ENCODE results near the gene OPN4. TPM values are rescaled to one million over a fixed set of nuclear protein-coding genes. Genes with fewer than 3 reads are reported as not detected.

OPN4 gene
- total RNA-seq, 2 donors from 2014 or later, result not detected

GRCh38 chr10:86655596-86655995 lies 1.2 kb downstream of the OPN4 start:
- Mint-ChIP-seq H3K36me3 (no peaks in the 10 kb centered on the region), H3K9me3 (no peaks in the 10 kb centered on the region), H3K27ac (no peak overlapping the region)
- ATAC-seq, result no peak
- DNase-seq (ENCODE audit: low spot score in 2 of 2), result no peak

DNA sequence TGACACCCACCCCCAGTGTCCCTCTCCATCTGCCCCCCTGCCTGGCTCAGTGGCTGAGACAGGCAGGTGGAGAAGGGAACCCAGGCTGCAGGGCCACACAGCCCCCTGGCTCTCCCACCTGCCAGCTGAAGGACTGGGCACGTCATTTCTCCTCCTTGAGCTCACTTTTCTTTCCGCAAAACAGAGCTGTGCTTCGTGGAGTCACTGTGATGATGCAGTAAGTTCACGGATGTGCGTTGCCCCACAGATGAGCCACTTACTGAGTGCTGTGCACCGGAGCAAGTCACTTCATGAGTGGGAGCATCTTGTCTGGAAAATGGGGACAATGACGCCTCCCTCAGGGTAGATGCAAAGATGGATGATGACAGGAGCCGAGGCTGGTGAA lies 2.7 kb downstream of the OPN4 start:
- no peak overlapping the region for H3K27ac Mint-ChIP-seq
- DNase-seq (ENCODE audit: low spot score in 2 of 2), result peak in 1 of 2 donors; percentile 25
- H3K9me3 Mint-ChIP-seq, result no peaks in the 10 kb centered on the region
- H3K36me3 Mint-ChIP-seq, result no peaks in the 10 kb centered on the region
- ATAC-seq, result no peak

DNA sequence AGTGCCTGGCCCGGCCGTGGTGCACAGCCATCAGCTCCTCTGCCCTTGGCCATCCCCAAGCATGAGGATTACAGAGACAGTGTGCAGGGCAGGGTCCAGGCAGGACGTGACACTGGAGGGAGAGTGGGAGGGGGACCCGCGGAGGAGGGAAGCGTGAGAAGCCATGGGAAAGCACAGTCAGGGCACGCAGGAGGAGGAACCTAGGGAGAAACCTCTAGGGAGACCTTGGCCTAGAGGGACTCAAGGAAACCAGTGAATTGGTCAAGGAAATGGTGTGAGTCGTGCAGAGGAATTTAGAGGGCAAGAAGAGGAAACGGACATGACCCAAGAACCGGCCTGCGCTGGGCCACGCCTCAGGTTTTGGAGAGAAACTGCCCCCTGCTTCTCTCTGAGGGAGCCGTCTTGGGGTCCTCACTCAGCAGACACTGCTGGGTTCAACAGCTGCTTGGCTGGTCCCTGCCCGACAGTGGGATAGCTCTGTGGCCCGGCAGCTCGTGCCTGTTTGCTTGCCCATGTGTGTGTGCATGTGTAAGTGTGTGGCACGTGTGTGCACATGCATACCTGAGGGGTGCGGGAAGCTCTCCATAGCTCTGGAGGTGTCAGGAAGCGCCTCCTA lies 3.2 kb downstream of the OPN4 start:
- ATAC-seq, result no peak
- H3K9me3 Mint-ChIP-seq, result no peaks in the 10 kb centered on the region
- H3K36me3 Mint-ChIP-seq, result no peaks in the 10 kb centered on the region
- peak in 1 of 2 donors; percentile 34 for DNase-seq (ENCODE audit: low spot score in 2 of 2)
- no peak overlapping the region for H3K27ac Mint-ChIP-seq

GRCh38 chr10:86658261-86658741 lies 4.0 kb downstream of the OPN4 start:
- Mint-ChIP-seq H3K9me3 (no peaks in the 10 kb centered on the region), H3K27ac (no peak overlapping the region), H3K36me3 (no peaks in the 10 kb centered on the region)
- no peak for ATAC-seq
- no peak for DNase-seq (ENCODE audit: low spot score in 2 of 2)

DNA sequence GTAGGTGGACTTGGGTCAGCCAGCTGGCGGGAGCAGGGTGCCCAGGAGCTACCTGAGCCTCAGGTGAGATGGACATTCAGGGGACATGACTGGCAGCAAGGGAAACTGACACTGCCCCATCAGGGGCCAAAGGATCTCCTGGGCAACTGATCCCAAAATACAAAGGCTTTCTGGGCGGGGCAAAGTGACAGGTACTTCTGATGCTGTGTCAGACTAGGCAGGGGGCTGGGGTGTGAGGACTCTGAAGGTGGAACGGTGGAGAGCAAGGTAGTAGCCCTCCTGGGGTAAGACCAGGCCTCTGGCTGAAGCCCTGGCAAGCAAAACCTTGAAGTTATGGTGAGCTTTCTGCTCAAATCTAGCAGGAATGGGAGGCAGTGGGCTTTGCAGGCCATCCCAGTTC lies 4.4 kb downstream of the OPN4 start:
- H3K27ac Mint-ChIP-seq, result no peak overlapping the region
- H3K36me3 Mint-ChIP-seq, result no peaks in the 10 kb centered on the region
- H3K9me3 Mint-ChIP-seq, result no peaks in the 10 kb centered on the region
- ATAC-seq (no peak), DNase-seq (ENCODE audit: low spot score in 2 of 2) (no peak)

DNA sequence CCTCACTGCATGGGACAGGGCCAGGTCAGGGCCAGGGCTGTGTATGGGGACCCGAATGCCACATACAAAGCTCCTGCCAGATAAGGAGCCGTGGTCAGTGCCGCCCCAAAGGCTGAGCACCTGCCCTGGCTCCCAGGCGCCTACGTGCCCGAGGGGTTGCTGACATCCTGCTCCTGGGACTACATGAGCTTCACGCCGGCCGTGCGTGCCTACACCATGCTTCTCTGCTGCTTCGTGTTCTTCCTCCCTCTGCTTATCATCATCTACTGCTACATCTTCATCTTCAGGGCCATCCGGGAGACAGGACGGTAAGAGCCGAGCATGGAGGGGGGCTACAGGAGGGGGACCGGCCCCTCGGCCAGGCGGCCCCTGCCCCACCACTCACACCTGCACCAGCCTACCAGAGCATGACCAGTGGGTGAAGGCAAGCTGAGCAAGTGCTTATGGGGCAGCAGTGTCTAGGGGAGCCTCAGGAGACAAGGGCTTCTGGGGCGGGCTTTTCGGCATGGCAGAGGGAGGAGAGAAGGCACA lies 4.9 kb downstream of the OPN4 start:
- no peaks in the 10 kb centered on the region for H3K36me3 Mint-ChIP-seq
- no peaks in the 10 kb centered on the region for H3K9me3 Mint-ChIP-seq
- ATAC-seq, result no peak
- DNase-seq (ENCODE audit: low spot score in 2 of 2), result no peak
- H3K27ac Mint-ChIP-seq, result no peak overlapping the region

GRCh38 chr10:86659721-86660453 lies 5.5 kb downstream of the OPN4 start:
- no peak for ATAC-seq
- no peaks in the 10 kb centered on the region for H3K9me3 Mint-ChIP-seq
- no peaks in the 10 kb centered on the region for H3K36me3 Mint-ChIP-seq
- no peak for DNase-seq (ENCODE audit: low spot score in 2 of 2)
- H3K27ac Mint-ChIP-seq, result no peak overlapping the region

GRCh38 chr10:86661161-86662025 lies 7.0 kb downstream of the OPN4 start:
- ATAC-seq (no peak), DNase-seq (ENCODE audit: low spot score in 2 of 2) (no peak)
- Mint-ChIP-seq H3K36me3 (no peaks in the 10 kb centered on the region), H3K27ac (no peak overlapping the region), H3K9me3 (no peaks in the 10 kb centered on the region)

- Mint-ChIP-seq H3K27ac (no peak overlapping the region), H3K36me3 (no peaks in the 10 kb centered on the region), H3K9me3 (no peaks in the 10 kb centered on the region)
- DNase-seq (ENCODE audit: low spot score in 2 of 2) (no peak), ATAC-seq (no peak)
These were observed 8.1 kb downstream of the OPN4 start for GRCh38 chr10:86662186-86663045.

DNA sequence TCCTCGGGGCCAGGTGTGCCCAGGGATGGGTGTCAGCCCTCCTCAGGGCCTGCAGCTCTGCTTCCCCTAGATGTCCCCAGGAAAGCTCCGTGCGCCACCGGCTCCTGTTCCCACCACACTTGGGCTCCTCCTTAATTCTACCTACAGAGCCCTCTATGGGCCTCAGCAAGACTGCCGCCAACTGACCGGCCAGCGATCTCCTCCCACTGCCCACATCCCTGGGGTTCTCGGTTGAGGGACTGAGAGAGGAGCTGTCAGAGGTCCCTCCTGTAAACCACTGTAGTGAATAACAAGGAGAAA lies 8.6 kb downstream of the OPN4 start:
- H3K36me3 Mint-ChIP-seq, result no peaks in the 10 kb centered on the region
- no peak overlapping the region for H3K27ac Mint-ChIP-seq
- ATAC-seq (no peak), DNase-seq (ENCODE audit: low spot score in 2 of 2) (no peak)
- no peaks in the 10 kb centered on the region for H3K9me3 Mint-ChIP-seq

DNA sequence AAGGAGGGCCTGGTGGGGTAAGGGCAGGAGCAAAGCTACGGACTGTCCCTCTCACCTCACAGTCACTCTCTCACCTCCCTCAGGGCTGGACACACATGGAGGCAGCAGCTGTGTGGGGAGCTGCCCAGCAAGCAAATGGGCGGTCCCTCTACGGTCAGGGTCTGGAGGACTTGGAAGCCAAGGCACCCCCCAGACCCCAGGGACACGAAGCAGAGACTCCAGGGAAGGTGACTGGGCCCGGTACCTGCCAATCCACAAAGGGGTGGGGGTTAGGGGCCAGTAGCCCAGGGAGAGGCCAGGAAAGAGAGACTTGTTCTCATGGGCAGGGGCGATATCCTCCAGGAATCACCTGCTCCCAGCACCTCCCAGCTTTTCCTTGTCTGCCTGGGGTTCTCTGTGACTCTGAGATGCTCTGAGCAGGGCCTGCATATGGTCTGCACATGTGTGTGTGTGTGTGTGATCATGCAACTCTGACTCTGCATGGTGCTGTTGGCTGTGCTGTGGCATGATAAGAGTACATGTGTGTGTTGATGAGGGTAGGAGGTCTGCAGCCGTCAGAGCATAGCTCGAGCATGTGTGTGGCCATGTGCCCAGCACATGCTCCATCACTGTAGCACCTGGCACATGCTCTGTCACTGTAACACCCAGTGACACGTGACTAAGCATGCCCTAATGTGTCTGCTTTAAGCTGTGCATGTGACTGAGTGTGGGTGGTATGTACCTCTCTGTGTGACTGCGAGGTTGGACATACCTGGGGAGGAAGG lies 9.4 kb downstream of the OPN4 start:
- H3K9me3 Mint-ChIP-seq, result no peaks in the 10 kb centered on the region
- ATAC-seq (no peak), DNase-seq (ENCODE audit: low spot score in 2 of 2) (no peak)
- H3K36me3 Mint-ChIP-seq, result no peaks in the 10 kb centered on the region
- H3K27ac Mint-ChIP-seq, result no peak overlapping the region

- peak overlapping the region in 1 of 2 donors; percentile 77 for H3K27ac Mint-ChIP-seq
- no peaks in the 10 kb centered on the region for H3K9me3 Mint-ChIP-seq
- DNase-seq (ENCODE audit: low spot score in 2 of 2) (no peak), ATAC-seq (no peak)
- no peaks in the 10 kb centered on the region for H3K36me3 Mint-ChIP-seq
These were observed 10.2 kb downstream of the OPN4 start for GRCh38 chr10:86664341-86665217.

DNA sequence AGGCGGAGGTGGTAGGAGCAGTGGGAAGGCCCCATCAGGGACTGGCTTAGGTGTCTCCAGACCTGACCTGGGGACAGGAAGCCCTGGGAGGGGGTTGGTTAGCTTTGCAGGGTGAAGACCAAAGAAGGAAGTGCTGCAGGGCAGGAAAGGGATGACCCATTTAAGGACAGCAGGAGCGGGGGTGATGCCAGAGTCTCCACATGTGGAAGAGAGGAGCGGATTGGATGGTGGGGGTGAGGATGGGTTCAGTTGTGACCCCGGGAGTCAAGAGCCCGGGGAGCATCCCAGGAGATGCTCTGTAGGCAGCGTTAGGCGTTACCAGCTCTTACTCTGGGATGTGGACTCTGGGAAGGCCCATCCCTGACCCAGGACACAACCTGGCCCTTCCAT lies 10.9 kb downstream of the OPN4 start:
- Mint-ChIP-seq H3K9me3 (no peaks in the 10 kb centered on the region), H3K36me3 (no peaks in the 10 kb centered on the region), H3K27ac (peak overlapping the region in 1 of 2 donors; percentile 77)
- ATAC-seq, result no peak
- no peak for DNase-seq (ENCODE audit: low spot score in 2 of 2)

GRCh38 chr10:86665868-86666267 lies 11.5 kb downstream of the OPN4 start:
- DNase-seq (ENCODE audit: low spot score in 2 of 2), result no peak
- Mint-ChIP-seq H3K36me3 (no peaks in the 10 kb centered on the region), H3K27ac (no peak overlapping the region), H3K9me3 (no peaks in the 10 kb centered on the region)
- no peak for ATAC-seq

GRCh38 chr10:86666538-86666937 lies 12.2 kb downstream of the OPN4 start:
- Mint-ChIP-seq H3K36me3 (no peaks in the 10 kb centered on the region), H3K9me3 (no peaks in the 10 kb centered on the region), H3K27ac (no peak overlapping the region)
- DNase-seq (ENCODE audit: low spot score in 2 of 2), result no peak
- no peak for ATAC-seq
